HG03439 (cell line): ENCODE measurements around the gene SIRPA.

Experiments used
- ATAC-seq: cut with Tn5 transposase; IDR thresholded peaks from one replicate; pipeline ENCODE4 v1.9.1; 2021; ENCODE audit warnings: mild to moderate bottlenecking, moderate library complexity; ENCODE audit not compliant: unreplicated experiment

The SIRPA gene

DNA sequence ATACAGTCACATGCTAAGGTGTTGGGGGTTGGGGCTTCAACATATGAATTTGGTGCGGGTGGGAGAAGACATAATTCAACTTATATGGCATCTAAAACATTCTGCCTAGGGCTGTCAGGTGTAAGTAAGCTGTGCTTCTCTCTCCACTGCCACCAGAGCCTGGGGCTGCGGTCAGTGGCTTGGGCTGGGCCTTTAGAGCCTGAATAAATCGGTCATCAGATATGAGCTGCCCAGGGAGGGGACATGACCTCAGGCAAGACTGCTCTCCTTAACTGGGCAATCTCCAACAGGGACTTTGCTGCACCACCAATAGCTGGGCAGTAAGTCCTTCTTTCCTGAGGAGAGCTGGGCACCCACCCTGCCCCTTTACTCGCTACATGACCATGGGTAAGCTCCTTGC lies 24.9 kb upstream of the SIRPA start:
- no peak for ATAC-seq

DNA sequence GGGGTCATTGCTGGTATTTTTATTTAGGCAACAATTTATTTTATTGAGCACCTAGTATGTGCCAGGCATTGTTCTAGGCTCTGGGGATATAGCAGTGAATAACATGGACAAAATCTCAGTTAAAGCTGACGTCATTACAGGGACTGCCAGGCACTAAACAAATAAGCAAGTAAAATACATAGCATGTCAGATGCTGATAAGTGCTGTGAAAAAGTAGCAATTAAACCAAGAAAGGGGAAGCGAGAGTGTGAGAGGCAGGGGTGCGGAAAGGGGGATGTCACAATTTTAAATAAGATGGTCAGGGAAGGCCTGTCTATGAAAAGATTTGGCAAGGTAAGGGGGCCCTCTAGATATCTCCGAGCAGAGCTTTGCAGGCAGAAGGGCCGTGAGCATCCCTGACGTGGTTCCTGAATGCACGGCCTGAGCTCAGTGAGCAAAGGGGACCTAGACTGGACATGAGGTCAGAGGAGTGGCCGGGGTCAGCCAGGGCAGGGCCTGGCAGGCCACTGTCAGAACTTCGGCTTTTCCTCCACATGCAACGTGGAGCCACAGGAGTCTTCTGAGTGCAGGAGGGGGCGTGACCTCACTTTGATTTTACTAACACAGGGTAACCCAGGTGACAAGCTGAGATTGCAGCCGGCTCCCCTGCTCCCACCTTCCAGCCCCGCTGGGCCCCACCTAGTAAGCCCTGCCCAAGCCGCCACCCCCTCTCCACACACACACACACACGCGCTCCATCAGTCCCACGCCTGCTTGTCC lies 24.2 kb upstream of the SIRPA start:
- ATAC-seq = peak; percentile 36

DNA sequence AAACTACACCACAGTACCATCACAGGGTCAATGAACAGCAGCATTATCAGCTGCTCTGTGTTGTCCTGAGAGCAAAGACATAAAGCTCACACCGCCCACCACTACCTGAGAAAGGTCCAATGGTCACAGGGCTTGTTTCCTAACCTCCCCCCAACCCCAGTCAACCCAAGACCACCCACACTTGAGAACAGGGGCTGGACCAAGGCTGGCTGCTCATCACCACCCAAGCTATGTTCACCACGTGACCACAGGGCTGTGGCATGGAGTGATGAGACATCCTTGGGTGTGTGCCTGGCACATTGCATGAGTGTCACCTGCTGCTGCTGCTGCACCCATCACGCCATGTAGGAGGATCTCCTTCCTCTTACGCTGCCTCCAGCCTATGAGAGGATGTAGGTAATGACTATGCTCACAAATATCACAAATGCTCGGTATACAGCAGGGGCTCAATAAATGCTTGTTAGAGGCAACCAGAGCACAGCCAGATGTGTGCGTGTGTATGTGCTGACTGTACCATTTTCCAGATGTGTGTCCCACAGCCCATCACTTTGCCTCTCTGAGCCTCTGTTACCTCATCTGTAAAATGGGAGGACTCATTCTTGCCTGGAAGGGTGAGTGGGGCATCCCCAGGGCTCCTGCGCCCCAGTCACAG lies 23.3 kb upstream of the SIRPA start:
- ATAC-seq = peak; percentile 47

DNA sequence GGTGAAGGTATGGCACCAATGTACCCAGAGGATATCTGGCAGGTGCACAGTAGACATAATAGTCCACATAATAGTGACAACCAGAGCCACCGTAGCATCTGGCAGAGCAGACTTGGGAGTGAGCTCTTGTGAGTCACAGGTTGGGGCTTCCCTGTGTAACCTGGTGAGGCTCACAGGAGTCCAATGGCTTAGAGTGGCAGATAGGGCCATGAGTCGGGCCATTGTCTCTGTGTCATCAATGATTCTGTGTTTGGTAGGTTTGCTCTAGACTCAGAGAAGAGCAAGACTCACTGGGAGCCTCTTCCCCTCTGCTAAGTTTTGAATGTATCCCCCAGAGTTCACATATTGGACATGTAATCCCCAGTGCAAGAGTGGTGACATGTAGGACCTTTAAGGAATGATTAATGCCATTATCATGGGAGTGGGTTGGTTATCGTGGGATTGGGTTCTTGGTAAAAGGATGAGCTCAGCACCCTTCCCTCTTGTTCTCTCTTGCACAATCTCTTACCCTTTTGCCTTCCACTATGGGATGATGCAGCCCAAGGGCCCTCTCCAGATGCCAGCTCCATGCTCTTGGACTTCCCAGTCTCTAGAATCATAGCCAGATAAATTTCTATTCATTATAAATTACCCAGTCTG lies 22.6 kb upstream of the SIRPA start:
- peak; percentile 2 for ATAC-seq

DNA sequence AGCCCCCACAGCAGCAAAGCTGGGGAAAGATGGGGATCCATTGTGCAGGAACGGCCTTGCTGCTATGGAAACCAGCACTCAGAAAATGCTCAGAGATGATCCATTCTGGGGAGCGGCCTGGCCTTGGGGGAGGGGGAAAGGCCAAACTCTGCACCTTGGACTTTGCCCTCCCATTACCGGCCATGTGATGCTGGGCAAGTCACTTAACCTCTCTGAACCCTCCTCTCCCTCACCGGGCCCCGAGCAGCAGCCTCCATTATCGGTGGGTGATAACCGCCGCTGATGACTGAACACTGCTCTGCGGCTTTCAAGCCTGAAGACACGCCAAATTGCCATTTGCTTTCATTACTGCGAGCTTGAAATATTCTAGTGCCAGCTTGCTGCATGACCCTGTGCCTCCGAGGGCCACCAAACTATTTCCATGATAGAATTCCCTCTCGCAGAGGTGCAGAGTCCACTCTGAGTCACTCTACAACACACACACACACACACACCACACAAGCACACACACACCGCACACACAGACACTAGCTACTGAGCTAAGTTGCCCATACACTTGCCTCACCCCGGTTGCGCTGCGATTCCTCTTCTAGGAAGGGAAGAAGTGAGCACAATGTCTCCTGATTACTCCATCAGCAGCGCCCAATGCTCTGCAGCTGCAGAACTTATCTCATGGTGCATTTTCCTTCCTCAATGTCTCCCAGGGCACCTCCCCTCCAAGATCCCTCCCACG lies 20.6 kb upstream of the SIRPA start:
- no peak for ATAC-seq

DNA sequence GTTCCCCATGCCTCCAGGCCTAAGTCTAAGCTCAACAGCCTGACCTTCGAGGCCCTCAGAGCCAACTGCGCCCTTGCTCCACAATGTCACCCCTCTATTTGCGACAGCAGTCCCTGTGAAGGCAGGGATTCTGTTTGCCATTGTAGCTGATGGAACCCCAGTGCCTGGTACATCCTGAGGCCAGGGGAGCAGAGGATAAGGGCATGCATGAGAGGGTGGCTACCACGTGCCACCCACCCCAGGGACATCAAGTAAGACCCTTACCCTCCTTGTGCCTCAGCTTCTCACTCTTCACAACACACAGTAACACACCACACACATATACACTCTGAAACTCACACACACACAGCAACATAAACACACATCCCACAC lies 20.0 kb upstream of the SIRPA start:
- no peak for ATAC-seq

DNA sequence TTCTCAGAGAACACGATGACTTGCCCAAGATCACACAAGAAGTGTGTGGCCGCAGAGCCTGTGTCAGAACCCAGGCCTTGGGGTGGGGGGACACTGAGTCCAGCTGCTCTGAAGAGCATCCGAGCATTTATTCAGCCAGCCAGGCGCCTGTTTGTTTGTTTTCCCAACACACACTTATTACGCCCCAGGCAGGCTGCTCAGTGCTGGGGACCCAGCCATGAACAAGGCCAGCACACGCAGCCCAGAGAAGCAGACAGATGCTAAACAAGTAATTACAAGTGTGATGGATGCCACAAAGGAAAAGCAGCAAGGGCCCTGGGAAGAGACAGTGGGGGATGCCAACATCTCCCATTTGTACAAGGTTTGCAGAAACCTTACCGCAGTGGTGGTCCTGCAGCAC lies 19.4 kb upstream of the SIRPA start:
- ATAC-seq = no peak

DNA sequence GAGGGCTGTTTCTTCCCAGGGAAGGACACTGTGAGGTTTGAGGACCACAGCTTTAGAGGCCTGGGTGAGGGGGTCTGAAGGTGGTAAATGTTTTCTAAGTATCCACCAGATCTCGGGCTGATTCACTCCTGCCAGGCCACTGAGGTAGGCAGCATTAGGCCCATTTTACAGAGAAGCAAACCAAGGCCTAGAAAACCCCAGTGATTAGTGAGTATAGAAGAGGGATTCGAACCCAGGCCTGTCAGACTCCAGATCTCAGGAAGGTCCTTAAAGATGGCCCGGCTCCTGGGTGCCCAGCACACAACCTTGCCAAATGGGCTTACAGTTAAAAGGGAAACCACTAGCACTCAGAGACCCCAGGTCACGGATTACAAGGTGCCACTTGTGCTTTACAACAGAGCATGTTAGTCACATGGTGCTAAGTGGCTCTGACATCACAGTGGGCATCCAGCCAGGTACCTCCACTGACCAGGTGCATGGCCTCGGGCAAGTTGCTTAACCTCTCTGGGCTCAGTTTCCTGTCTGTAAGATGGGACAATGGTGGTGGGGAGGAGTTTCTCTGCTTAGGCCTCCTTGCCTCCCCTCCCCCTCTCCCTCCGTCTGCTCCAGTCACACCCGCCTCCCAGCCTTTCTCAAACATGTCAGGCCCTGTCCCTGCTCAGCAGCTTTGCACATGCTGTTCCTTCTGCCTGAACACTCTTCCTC lies 18.8 kb upstream of the SIRPA start:
- no peak for ATAC-seq

DNA sequence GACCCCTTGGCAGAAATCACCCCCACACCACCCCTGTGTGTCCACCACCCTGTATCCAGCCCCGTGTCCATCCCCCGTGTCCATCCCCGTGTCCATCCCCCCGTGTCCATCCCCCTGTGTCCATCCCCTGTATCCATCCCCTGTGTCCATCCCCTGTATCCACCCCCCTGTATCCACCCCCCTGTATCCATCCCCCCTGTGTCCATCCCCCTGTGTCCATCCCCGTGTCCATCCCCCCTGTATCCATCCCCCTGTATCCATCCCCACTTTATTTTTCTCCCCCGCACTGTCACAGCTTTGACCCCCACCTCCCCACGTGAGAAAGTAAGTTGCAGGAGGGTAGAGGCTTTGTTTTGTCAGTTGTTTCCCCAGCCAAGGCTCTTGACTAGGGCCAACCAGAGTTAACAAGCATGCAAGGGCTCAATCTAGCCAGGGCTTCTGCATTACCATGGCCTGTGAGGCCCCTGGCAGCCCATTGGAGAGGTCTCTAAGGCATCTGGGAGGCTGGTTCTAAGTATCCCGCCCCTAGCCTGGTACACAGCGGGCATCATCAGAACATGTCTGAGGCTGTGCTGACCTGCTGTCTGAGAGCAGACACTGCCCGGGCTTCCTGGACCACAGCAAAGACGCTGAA lies 18.1 kb upstream of the SIRPA start:
- no peak for ATAC-seq

DNA sequence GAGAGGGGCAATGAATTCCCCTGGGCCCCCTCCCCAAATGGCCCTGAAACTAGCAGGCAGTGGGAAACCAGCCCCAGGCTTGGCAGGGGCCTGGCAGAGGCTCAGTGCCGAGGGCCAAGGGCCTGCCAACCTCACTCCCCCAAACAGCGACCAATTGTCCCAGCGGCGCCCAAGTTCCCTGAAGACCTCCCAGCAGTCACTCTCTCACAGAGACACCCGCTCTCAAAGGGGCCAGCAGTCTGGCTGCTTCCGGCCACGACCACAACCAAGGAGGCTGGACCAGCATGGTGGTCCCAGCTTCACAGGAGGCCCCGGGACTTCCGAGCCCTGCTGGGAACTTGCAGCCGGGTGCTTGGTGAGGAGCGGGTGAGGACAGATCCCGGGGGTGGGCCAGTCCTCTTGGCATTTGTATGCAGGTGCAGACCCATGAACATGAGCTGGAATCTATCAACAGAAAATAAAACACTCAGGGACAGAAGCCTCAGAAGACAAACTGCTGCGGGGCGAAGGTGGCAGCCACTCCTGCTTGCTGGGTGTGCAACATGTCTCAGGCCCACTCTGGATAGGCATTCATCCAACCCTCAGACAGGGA lies 17.5 kb upstream of the SIRPA start:
- ATAC-seq = no peak

DNA sequence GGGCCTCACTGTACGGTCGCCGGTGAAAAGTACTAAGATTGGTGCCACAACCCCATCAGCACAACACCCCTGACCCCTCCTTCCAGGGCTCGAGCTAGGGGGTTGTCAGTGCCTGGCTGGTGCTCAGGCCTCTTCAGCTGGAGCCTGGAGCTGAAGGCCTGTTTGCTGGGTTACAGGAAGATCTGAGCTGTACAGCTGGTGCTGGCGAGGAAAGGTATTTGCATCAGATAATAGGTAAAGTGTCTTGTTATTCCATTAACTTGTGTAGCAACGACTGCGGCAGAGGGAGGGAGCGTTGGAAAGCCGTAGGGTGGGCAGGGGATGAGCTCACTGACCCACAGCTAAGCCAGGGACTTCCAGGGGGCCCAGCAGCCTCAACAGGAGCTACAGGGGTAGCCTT lies 15.8 kb upstream of the SIRPA start:
- no peak for ATAC-seq

DNA sequence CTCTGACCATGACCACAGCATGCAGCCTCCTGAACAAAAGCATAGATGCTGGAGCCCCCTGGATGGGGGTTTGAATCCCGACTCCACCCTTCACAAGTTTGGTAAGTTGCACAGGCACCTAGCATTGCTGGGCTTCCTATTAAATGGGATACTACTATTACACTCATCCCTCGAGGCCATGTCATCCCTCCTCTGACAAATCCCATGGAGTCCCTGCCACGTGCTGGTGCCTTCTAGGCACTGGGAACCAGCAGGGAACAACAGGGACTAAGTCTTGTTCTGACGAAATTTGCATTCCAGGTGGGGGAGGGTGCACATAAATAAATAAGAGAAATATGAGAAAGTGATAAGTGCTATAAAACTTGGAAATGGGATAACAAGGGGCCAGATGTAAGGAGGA lies 15.3 kb upstream of the SIRPA start:
- ATAC-seq = no peak

DNA sequence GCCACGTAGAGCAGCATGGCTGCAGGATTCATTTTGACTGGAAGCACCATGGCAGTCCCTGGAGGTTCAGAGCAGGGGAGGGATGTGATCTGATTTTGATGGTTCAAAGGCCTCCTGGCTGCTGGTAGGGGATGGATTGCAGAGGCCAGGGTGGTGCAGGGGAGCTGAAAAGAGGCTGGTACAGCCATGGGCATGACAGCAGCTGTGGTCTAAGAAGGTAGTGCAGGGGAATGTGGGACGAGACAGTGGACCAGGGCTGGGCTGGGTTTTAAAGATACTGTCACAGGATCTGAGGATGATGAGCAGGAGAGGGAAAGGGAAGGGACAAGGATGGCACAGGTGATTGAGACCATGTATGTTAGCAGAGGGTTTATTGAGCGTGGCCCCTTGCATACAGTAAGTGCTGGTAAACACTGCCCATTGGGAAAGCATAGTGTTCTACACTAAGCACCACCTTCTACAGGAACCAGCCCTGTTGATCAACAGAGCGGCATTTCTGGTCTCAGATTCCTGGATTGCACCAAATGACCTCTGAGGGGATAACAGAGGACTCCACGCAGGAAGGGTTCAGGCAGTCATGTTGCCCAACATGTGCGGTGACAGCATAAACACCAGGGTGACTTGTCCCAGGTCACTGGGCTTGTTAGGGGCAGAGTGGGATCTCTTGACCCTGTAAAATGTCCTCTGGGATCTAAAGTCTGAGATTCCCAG lies 14.5 kb upstream of the SIRPA start:
- no peak for ATAC-seq

DNA sequence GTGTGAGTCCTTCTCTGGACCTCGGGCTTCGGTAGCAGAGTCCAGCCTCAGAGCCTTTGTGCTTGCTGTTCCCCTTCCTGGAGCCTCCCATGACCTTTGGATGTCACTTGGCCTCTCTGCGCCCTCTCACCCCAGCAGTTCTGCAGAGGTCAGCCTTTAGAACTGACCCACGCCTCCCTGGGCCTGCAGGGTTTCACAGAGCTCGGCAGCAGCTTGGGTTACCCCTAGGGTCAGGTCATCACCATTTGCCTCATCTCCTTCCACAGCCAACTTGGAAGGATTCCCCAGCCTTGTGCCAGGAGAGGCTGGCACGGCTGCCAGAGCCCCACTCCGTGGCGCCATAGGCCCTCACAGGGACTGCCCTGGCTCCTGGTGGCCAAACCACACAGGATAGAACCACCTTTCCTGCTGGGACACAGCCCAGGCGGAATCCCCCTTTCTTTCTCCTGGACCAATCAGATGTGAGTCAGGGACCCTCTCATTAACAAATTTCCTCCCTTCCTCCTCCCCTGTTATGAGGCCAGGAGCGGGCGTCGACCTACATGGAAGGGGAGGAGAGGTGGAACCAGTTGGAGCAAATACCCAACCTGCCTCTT lies 13.9 kb upstream of the SIRPA start:
- ATAC-seq = no peak

DNA sequence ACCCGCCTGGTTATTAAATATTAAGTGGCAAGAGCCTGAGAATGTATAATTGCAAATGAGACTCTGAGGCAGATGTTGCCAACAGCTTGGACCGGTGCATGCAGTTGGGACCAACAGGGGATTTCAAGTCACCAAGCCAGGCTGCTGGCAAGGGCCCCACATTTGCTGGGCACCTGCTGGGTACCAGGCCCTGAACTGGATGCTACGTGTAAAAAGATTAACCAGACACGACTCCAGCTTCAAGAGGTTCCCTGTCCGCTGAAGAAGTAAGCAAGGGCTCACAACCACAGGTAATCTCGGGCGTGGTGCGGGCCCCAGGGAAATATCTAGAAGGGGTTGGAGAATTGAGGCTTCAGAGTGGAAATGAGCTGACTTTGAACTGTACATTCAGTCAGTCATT lies 13.2 kb upstream of the SIRPA start:
- ATAC-seq = no peak

DNA sequence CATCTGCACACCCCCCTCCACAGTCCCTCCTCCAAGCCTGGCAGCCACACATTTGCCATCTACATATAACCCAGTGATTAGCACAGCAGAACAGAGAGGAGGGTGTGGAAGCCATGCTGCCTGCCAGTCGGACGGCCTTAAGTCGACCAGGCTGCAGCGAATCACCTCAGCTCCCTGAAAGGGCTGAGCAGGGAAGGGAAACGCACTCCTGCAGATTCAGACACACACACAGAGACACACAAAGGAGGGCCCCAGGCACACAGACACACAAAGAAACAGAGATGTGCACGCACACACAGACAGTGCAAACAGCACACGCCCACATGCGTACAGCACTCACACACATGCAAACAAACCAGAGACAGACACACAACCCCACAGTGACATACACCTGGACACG lies 11.2 kb upstream of the SIRPA start:
- no peak for ATAC-seq

DNA sequence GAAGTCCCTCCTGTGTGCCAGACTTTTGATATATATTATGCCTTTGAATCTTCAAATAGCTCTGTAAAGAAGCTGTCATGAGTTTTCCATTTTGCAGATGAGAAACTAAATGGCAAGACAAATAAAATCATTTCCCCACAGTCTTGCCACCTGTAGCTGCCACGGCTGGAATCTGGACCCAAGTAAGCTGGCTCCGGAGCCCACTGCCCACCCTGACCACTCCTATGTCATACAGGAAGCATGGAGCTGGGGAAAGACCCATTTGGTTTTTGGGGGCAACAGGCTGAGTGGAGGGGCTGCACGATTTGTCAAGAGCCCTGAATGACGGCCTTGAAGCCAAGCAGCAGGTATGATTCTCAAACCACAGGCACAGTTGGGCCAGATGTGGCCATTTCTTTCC lies 10.0 kb upstream of the SIRPA start:
- ATAC-seq = no peak

DNA sequence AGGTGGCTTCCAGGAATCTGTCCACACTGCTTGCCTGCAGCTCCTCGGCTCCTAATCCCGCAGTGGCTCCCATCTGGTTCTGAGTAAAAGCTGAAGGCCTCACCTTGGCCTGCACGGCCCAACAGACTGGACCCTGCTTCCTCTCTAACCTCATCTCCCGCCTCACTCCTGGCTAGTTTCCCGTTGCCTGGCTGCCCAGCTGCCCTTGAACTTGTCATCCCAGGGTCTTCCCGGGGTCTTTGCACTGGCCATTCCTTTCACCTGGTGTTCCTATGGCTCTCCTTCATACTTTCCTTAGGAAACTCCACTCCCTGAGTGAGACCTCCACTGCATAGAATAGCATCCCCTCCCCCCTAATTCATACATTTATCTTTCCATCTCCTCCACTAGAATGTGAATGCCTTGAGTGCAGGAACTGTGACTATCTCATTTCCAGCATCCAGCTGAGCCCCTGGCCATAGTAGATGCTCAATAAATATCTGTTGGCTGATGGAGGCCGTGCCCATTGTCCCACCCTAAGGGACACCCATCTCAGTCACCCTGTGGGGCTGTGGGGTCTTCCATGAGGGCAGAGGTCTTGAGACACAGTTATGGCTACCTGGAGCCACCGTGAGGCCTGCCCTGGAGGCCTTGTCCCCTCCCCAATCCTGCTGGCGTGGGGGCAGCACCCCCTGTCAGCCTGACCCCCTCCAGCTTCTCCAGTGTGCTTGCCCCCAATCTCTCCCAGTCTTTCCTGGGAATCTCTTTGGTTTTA lies 9.1 kb upstream of the SIRPA start:
- no peak for ATAC-seq

DNA sequence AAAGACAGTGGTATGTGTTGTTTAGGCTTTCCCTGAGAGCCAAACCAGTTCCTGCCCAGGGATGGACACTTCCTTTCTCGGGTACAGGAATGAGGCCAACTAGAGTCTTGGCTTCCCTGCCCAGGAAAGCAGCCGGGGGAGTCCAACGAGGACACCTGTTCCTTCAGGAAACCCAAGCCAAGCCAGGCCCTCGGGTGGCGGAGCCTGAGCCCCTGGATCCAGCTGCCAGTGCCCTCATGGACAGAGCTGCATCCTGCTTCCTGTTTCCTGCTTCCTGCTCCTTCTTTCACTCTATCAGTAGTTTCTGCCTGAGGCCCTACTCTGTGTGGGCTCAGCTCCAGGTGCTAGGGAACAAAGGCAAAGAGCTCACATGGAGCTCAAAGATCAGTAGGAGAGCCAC lies 7.9 kb upstream of the SIRPA start:
- no peak for ATAC-seq
